HG03571 (cell line): ENCODE results near the gene CELF2.

Source experiments
- ATAC-seq: cut with Tn5 transposase; IDR thresholded peaks from one replicate; pipeline ENCODE4 v1.9.1; 2021; ENCODE audit not compliant: unreplicated experiment

CELF2 gene

GRCh38 chr10:11152801-11153200 is 135.1 kb downstream of the CELF2 start:
- no peak for ATAC-seq

- ATAC-seq = no peak
Measured at GRCh38 chr10:11153245-11153644, 135.6 kb downstream of the CELF2 start.

- no peak for ATAC-seq
Measured at GRCh38 chr10:11153766-11154165, 136.1 kb downstream of the CELF2 start.

- ATAC-seq = no peak
Measured at GRCh38 chr10:11154333-11154732, 136.7 kb downstream of the CELF2 start.

GRCh38 chr10:11154849-11155498 is 137.3 kb downstream of the CELF2 start:
- ATAC-seq = no peak

GRCh38 chr10:11156480-11156879 is 138.8 kb downstream of the CELF2 start:
- no peak for ATAC-seq

GRCh38 chr10:11157292-11158076 is 139.8 kb downstream of the CELF2 start:
- ATAC-seq = no peak

GRCh38 chr10:11158080-11158479 is 140.4 kb downstream of the CELF2 start:
- no peak for ATAC-seq

- no peak for ATAC-seq
Measured at GRCh38 chr10:11159543-11160215, 142.0 kb downstream of the CELF2 start.

GRCh38 chr10:11161096-11161495 is 143.4 kb downstream of the CELF2 start:
- no peak for ATAC-seq

- ATAC-seq = no peak
Measured at GRCh38 chr10:11161910-11162309, 144.2 kb downstream of the CELF2 start.

GRCh38 chr10:11162828-11163599 is 145.3 kb downstream of the CELF2 start:
- ATAC-seq = peak; percentile 75

GRCh38 chr10:11163780-11164550 is 146.3 kb downstream of the CELF2 start:
- ATAC-seq = no peak

GRCh38 chr10:11164551-11164802 is 146.8 kb downstream of the CELF2 start:
- no peak for ATAC-seq

- ATAC-seq = peak; percentile 19
Measured at GRCh38 chr10:11164803-11165590, 147.3 kb downstream of the CELF2 start.

- ATAC-seq = peak; percentile 45
Measured at GRCh38 chr10:11165591-11166543, 148.2 kb downstream of the CELF2 start.

- no peak for ATAC-seq
Measured at GRCh38 chr10:11166550-11166949, 148.9 kb downstream of the CELF2 start.

- ATAC-seq = no peak
Measured at GRCh38 chr10:11167233-11167966, 149.7 kb downstream of the CELF2 start.
